ENCODE data around the gene PID1.

The PID1 gene

GRCh38 chr2:229257985-229258384 is 13.1 kb downstream of the PID1 start:
- TF ChIP-seq, protein P1, sequence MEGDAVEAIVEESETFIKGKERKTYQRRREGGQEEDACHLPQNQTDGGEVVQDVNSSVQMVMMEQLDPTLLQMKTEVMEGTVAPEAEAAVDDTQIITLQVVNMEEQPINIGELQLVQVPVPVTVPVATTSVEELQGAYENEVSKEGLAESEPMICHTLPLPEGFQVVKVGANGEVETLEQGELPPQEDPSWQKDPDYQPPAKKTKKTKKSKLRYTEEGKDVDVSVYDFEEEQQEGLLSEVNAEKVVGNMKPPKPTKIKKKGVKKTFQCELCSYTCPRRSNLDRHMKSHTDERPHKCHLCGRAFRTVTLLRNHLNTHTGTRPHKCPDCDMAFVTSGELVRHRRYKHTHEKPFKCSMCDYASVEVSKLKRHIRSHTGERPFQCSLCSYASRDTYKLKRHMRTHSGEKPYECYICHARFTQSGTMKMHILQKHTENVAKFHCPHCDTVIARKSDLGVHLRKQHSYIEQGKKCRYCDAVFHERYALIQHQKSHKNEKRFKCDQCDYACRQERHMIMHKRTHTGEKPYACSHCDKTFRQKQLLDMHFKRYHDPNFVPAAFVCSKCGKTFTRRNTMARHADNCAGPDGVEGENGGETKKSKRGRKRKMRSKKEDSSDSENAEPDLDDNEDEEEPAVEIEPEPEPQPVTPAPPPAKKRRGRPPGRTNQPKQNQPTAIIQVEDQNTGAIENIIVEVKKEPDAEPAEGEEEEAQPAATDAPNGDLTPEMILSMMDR (IDR thresholded peaks at IDR 0.05; ENCODE audit: unreplicated experiment in 3 of 3) = no peak
- Mint-ChIP-seq H3K4me1 (no peaks in the 10 kb centered on the region), H3K27ac (no peak overlapping the region), H3K36me3 (ENCODE audit: low read depth) (no peaks in the 10 kb centered on the region), H3K9me3 (peaks cover 13% of the 10 kb centered on the region), H3K27me3 (ENCODE audit: low read depth) (peaks cover 6% of the 10 kb centered on the region), H3K4me3 (no peak overlapping the region)

DNA sequence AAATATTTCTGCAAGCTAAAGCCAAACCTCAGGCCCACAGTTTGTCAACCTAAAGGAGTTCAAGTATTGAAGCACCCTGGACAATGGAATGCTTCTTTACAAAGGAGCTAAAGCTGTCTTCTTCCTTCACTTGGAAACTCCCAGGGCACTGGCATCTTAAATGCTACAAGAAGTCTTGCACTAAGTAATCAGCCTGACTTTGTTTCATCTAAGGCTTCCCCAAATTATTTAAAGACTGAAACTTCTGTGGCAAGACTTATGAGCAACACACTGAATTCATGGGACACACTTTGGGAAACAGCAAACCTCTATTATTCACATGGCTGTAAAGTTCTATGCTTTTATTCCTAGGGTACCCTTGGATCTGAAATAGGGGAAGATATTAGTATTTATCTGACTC is 14.7 kb downstream of the PID1 start:
- TF ChIP-seq, protein P1 (IDR thresholded peaks at IDR 0.05; ENCODE audit: unreplicated experiment in 3 of 3) = no peak
- H3K36me3 Mint-ChIP-seq (ENCODE audit: low read depth) = no peaks in the 10 kb centered on the region
- no peaks in the 10 kb centered on the region for H3K4me1 Mint-ChIP-seq
- H3K27me3 Mint-ChIP-seq (ENCODE audit: low read depth) = peaks cover 6% of the 10 kb centered on the region
- no peak overlapping the region for H3K27ac Mint-ChIP-seq
- peaks cover 13% of the 10 kb centered on the region for H3K9me3 Mint-ChIP-seq
- no peak overlapping the region for H3K4me3 Mint-ChIP-seq

DNA sequence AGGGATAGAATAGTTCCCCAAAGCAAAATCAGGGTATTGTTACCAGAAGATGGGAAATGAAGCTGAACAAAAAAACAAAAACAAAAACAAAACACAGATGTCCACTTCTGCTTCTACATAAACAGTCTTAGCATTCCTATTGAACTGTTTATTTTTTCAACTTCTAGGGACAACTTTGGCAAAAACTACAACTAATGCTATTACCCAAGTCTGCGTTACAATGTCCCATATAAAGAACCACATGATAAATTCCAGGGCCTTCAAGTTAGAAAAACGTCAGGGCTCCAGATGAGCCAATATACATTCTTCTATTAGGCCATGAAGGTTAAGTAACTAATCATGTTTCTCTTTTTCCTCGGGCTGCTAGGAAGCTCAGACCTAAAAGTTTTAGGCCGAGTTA is 16.9 kb downstream of the PID1 start:
- Mint-ChIP-seq H3K4me1 (no peaks in the 10 kb centered on the region), H3K36me3 (ENCODE audit: low read depth) (no peaks in the 10 kb centered on the region), H3K27ac (no peak overlapping the region), H3K4me3 (no peak overlapping the region), H3K9me3 (peaks cover 6% of the 10 kb centered on the region), H3K27me3 (ENCODE audit: low read depth) (peaks cover 6% of the 10 kb centered on the region)
- TF ChIP-seq, protein P1 (IDR thresholded peaks at IDR 0.05; ENCODE audit: unreplicated experiment in 3 of 3) = no peak

GRCh38 chr2:229252996-229253395 is 18.1 kb downstream of the PID1 start:
- H3K27me3 Mint-ChIP-seq (ENCODE audit: low read depth) = peaks cover 6% of the 10 kb centered on the region
- H3K4me1 Mint-ChIP-seq = no peaks in the 10 kb centered on the region
- H3K36me3 Mint-ChIP-seq (ENCODE audit: low read depth) = no peaks in the 10 kb centered on the region
- peaks cover 4% of the 10 kb centered on the region for H3K9me3 Mint-ChIP-seq
- H3K27ac Mint-ChIP-seq = no peak overlapping the region
- H3K4me3 Mint-ChIP-seq = no peak overlapping the region
- TF ChIP-seq, protein P1 (IDR thresholded peaks at IDR 0.05; ENCODE audit: unreplicated experiment in 3 of 3) = no peak

- Mint-ChIP-seq H3K4me3 (no peak overlapping the region), H3K27me3 (ENCODE audit: low read depth) (peaks cover 6% of the 10 kb centered on the region), H3K36me3 (ENCODE audit: low read depth) (no peaks in the 10 kb centered on the region), H3K9me3 (no peaks in the 10 kb centered on the region), H3K27ac (no peak overlapping the region), H3K4me1 (no peaks in the 10 kb centered on the region)
- TF ChIP-seq, protein P1 (IDR thresholded peaks at IDR 0.05; ENCODE audit: unreplicated experiment in 3 of 3) = no peak
Measured at GRCh38 chr2:229252280-229252679, 18.8 kb downstream of the PID1 start.

DNA sequence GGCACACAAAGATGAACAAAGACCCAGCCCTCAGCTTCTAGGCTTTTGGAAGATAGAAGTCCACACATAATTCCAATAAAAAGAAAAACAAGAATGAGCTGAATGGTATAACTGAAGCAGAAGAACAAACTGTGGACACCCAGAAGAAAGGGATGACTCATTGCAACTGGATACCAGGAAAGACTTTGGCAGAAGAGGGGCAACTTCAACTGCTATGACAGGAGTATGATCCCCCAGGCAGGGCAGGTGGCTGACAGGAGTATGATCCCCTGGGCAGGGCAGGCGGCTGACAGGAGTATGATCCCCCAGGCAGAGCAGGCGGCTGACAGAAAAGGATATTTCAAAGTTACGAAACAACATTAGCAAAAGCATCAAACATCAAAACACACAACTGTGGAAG is 21.6 kb downstream of the PID1 start:
- H3K27me3 Mint-ChIP-seq (ENCODE audit: low read depth) = peaks cover 6% of the 10 kb centered on the region
- no peaks in the 10 kb centered on the region for H3K4me1 Mint-ChIP-seq
- H3K27ac Mint-ChIP-seq = no peak overlapping the region
- H3K9me3 Mint-ChIP-seq = no peaks in the 10 kb centered on the region
- no peaks in the 10 kb centered on the region for H3K36me3 Mint-ChIP-seq (ENCODE audit: low read depth)
- TF ChIP-seq, protein P1 (IDR thresholded peaks at IDR 0.05; ENCODE audit: unreplicated experiment in 3 of 3) = no peak
- no peak overlapping the region for H3K4me3 Mint-ChIP-seq

Data from nephron (organoid).